Heart left ventricle (tissue), 16 donors: ENCODE measurements around the gene RTEL1. TPM values are rescaled to one million over a fixed set of nuclear protein-coding genes. Genes with fewer than 3 reads are reported as not detected.

Experiments used
- ATAC-seq, 4 donors: fragments of 200-7000 bp; cut with Tn5 transposase; one replicate each; pipeline ENCODE4 v1.9.1; 2020 to 2022; ENCODE audit warnings: moderate library complexity in 4 of 4, mild to moderate bottlenecking in 3 of 4, moderate number of reproducible peaks in 1 of 4
- DNase-seq, 5 donors: peaks; one replicate each; pipeline ENCODE4 v3.0.0-alpha.2; 2020
- H3K27ac ChIP-seq, 12 donors: fragments of 200-600 bp; sonication (generic) in 4 of 12; one replicate each; pipeline versions ENCODE4 v1.5.0 to v1.8.0; 2016 to 2022; ENCODE audit warnings: mild to moderate bottlenecking in 2 of 12
- H3K27me3 ChIP-seq, 9 donors: fragments of 200-600 bp; sonication (generic) in 2 of 9; one replicate each; pipeline versions ENCODE4 v1.5.1 to v1.8.0; 2016 to 2022; ENCODE audit warnings: mild to moderate bottlenecking in 3 of 9
- H3K36me3 ChIP-seq, 9 donors: fragments of 200-600 bp; sonication (generic) in 2 of 9; one replicate each; pipeline versions ENCODE4 v1.5.0 to v1.8.0; 2018 to 2022; ENCODE audit warnings: mild to moderate bottlenecking in 2 of 9
- H3K4me1 ChIP-seq, 12 donors: fragments of 200-600 bp; sonication (generic) in 4 of 12; one replicate each; pipeline versions ENCODE4 v1.5.0 to v1.8.0; 2016 to 2022; ENCODE audit warnings: mild to moderate bottlenecking in 3 of 12
- H3K4me3 ChIP-seq, 12 donors: fragments of 200-600 bp; sonication (generic) in 4 of 12; one replicate each; pipeline versions ENCODE4 v1.5.0 to v1.8.0; 2017 to 2022; ENCODE audit warnings: mild to moderate bottlenecking in 9 of 12, moderate library complexity in 4 of 12
- H3K9me3 ChIP-seq, 12 donors: fragments of 200-600 bp; sonication (generic) in 4 of 12; one replicate each; pipeline versions ENCODE4 v1.5.0 to v1.8.0; 2016 to 2022; ENCODE audit warnings: mild to moderate bottlenecking in 1 of 12
- CTCF ChIP-seq, 12 donors: fragments of 200-600 bp; sonication (generic) in 4 of 12; IDR thresholded peaks; one replicate each; pipeline versions ENCODE4 v1.5.0 to v1.8.0; 2018 to 2022; ENCODE audit warnings: antibody characterized with exemption in 12 of 12, mild to moderate bottlenecking in 5 of 12
- POLR2A ChIP-seq, 2 donors: fragments of 450-650 bp; IDR thresholded peaks; one replicate each; pipeline ENCODE4 v1.6.1; 2017; ENCODE audit warnings: antibody characterized with exemption in 2 of 2, mild to moderate bottlenecking in 2 of 2, moderate library complexity in 2 of 2
- WGBS, 4 donors: extraction: QIAGEN DNeasy Blood & Tissue Kit in 2 of 4; methylation state at CpG; one replicate each; pipeline versions ENCODE4 v1.1.5 to v1.1.7; 2013 to 2018; 5-methylcytosine and 5-hydroxymethylcytosine counted together
- intact Hi-C, 10 donors: fragments of 100-400 bp; cut with DNase I; formaldehyde crosslinking; loops; one replicate each; pipeline versions ENCODE4 v1.11.1 to v1.14.2; 2022
- polyA plus RNA-seq, 2 donors: library from polyadenylated mRNA; stranded (reverse); fragments of 200-250 nt; gene quantifications; one replicate each; pipeline ENCODE4 v1.2.3, GENCODE V29; 2013
- total RNA-seq, 9 donors: library from RNA; depleted of rRNA in 2 of 9; stranded (reverse); fragments of >200 nt in 2 of 9; fragmentation: NEBNext Ultra II Directional in 3 of 9; extraction: Animal tissue kit (Norgen Biotek cat#: 25700) in 3 of 9; gene quantifications; one replicate each; pipeline versions ENCODE4 v1.1.0 to v1.2.4, GENCODE V29; 2016 to 2023
- donor health status: ischemic (EF 13 %, LVEDD 7.1; RV severe dilation, severe dysfunction).
- donor health status: healthy with polysubstance abuse.
- donor health status: DM: no; HTN: yes; CAD: no.
- donor health status: DM: no; HTN: no; CAD: no.
- donor health status: ischemic (EF 25% LVEDD 6.9; RV normal size, moderate dysfunction).
- donor health status: ischemic (EF 25% LVEDD 5.7; RV mildly dilated, moderate dysfunction).
- donor health status: healthy.
- donor health status: DM: yes; HTN: yes; CAD: no.
- donor health status: ischemic (EF 35%, LVEDD 5.7; RV mildly dilated, moderate dysfunction).
- donor health status: nonischemic (EF 11% LVEDD 7.7; RV severe dilation, severe dysfunction).
- donor health status: DM: yes; HTN: yes; CAD: no.
- donor health status: PGD.
- donor health status: ischemic (EF 29% LVEDD 5.4; RV normal size, mild dysfunction).
- donor health status: nonischemic (EF 23%, LVEDD 6.1; RV moderate dilation, normal function).

Gene RTEL1
- total and polyA plus RNA-seq, 11 donors: 3.0 to 17.8 (median 9.6) TPM

- H3K36me3 ChIP-seq: peaks cover 0 to 47% (median 38%) of the 10 kb centered on the region in 9 donors
- DNase-seq (no peak), ATAC-seq (no peak)
- WGBS, 4 donors: 77 to 89% (median 87%) methylated on average over 15 of the region's 15 CpGs
- no peak for TF ChIP-seq POLR2A (IDR thresholded peaks at IDR 0.05)
- TF ChIP-seq CTCF (IDR thresholded peaks at IDR 0.05): no peak
- no peaks in the 10 kb centered on the region for H3K9me3 ChIP-seq
- intact Hi-C loops: no loop called here
- H3K27me3 ChIP-seq: no peaks in the 10 kb centered on the region
- no peak overlapping the region for H3K4me3 ChIP-seq
- peaks cover 3 to 38% (median 26%) of the 10 kb centered on the region in 12 donors for H3K4me1 ChIP-seq
- no peak overlapping the region for H3K27ac ChIP-seq
These were observed 45.4 kb downstream of the RTEL1 start for GRCh38 chr20:63703471-63703975.

- Histone ChIP-seq H3K4me1 (peaks cover 3 to 38% (median 26%) of the 10 kb centered on the region in 12 donors), H3K9me3 (no peaks in the 10 kb centered on the region), H3K27me3 (no peaks in the 10 kb centered on the region), H3K36me3 (peaks cover 0 to 53% (median 41%) of the 10 kb centered on the region in 9 donors), H3K4me3 (no peak overlapping the region), H3K27ac (no peak overlapping the region)
- ATAC-seq (no peak), DNase-seq (no peak)
- TF ChIP-seq CTCF (IDR thresholded peaks at IDR 0.05): no peak
- no peak for TF ChIP-seq POLR2A (IDR thresholded peaks at IDR 0.05)
- 87 to 89% (median 88%) methylated on average over 2 to 11 of the region's 11 CpGs for WGBS, 4 donors
- intact Hi-C loops: no loop called here
These were observed 46.0 kb downstream of the RTEL1 start for GRCh38 chr20:63703976-63704748.

- Histone ChIP-seq H3K4me1 (peaks cover 3 to 38% (median 25%) of the 10 kb centered on the region in 12 donors), H3K9me3 (no peaks in the 10 kb centered on the region), H3K27ac (no peak overlapping the region), H3K36me3 (peaks cover 0 to 54% (median 44%) of the 10 kb centered on the region in 9 donors), H3K27me3 (no peaks in the 10 kb centered on the region), H3K4me3 (no peak overlapping the region)
- DNase-seq: no peak
- 81 to 91% (median 84%) methylated on average over 5 to 6 of the region's 6 CpGs for WGBS, 4 donors
- intact Hi-C loops: loop anchor here in 1 of 10 donors (5.0 kb wide), 1 partner anchor 158 kb away; the partner anchor contains the start of gene ABHD16B
- ATAC-seq: no peak
- TF ChIP-seq POLR2A (IDR thresholded peaks at IDR 0.05) (no peak), CTCF (IDR thresholded peaks at IDR 0.05) (no peak)
These were observed 46.6 kb downstream of the RTEL1 start for GRCh38 chr20:63704749-63705117.

GRCh38 chr20:63705232-63706026 is 47.3 kb downstream of the RTEL1 start:
- 84 to 90% (median 88%) methylated on average over 8 of the region's 8 CpGs for WGBS, 4 donors
- no peak for DNase-seq
- Histone ChIP-seq H3K4me1 (peaks cover 3 to 36% (median 25%) of the 10 kb centered on the region in 12 donors), H3K9me3 (no peaks in the 10 kb centered on the region), H3K36me3 (peaks cover 0 to 54% (median 46%) of the 10 kb centered on the region in 9 donors), H3K4me3 (no peak overlapping the region), H3K27ac (peak overlapping the region in 3 of 12 donors; percentile 91 to 97 (median 95)), H3K27me3 (no peaks in the 10 kb centered on the region)
- no peak for ATAC-seq
- intact Hi-C loops: loop anchor here in 1 of 10 donors (5.0 kb wide), 1 partner anchor 157 kb away; the partner anchor contains the start of gene ABHD16B
- no peak for TF ChIP-seq CTCF (IDR thresholded peaks at IDR 0.05)
- TF ChIP-seq POLR2A (IDR thresholded peaks at IDR 0.05): no peak
